Psoas muscle (tissue), 8 donors: ENCODE results near the gene XPO1. TPM values are rescaled to one million over a fixed set of nuclear protein-coding genes. Genes with fewer than 3 reads are reported as not detected.
"Not testable (repeated sequence)": the region's sequence is repeated elsewhere in the genome, so short reads cannot be mapped to it uniquely, and the experiment has no call there.

Experiments
- ATAC-seq, 4 donors: fragments of 200-7000 bp; cut with Tn5 transposase; one replicate each; pipeline ENCODE4 v1.9.1; 2020; ENCODE audit warnings: moderate library complexity in 3 of 4, mild to moderate bottlenecking in 2 of 4
- DNase-seq, 2 donors: peaks; one replicate each; pipeline ENCODE4 v3.0.0-alpha.2; 2020
- H3K27ac ChIP-seq: fragments of 200-600 bp; one replicate; pipeline ENCODE4 v1.8.0; 2022
- H3K27me3 ChIP-seq, 3 donors: fragments of 200-600 bp in 1 of 3; one replicate each; pipeline versions ENCODE4 v1.6.1 to v1.8.0; 2013 to 2022; ENCODE audit warnings: low read length in 2 of 3, mild to moderate bottlenecking in 2 of 3, moderate library complexity in 1 of 3; ENCODE audit not compliant: insufficient read depth in 3 of 3
- H3K36me3 ChIP-seq, 2 donors: fragments of 200-600 bp in 1 of 2; one replicate each; pipeline versions ENCODE4 v1.6.1 to v1.8.0; 2013 to 2022; ENCODE audit warnings: low read depth in 1 of 2, mild to moderate bottlenecking in 1 of 2, moderate library complexity in 1 of 2; ENCODE audit not compliant: insufficient read depth in 1 of 2
- H3K4me1 ChIP-seq: fragments of 200-600 bp; one replicate; pipeline ENCODE4 v1.8.0; 2022
- H3K4me3 ChIP-seq: fragments of 200-600 bp; one replicate; pipeline ENCODE4 v1.8.0; 2022; ENCODE audit warnings: mild to moderate bottlenecking
- H3K9me3 ChIP-seq: fragments of 200-600 bp; one replicate; pipeline ENCODE4 v1.8.0; 2022
- WGBS, 3 donors: extraction: QIAGEN DNeasy Blood & Tissue Kit; methylation state at CpG; one replicate each; pipeline versions ENCODE4 v1.1.6 to v1.1.7; 2013; 5-methylcytosine and 5-hydroxymethylcytosine counted together
- intact Hi-C, 2 donors: fragments of 100-400 bp; cut with DNase I; formaldehyde crosslinking; loops; one replicate each; pipeline versions ENCODE4 v1.11.0 to v1.14.2; 2022
- polyA plus RNA-seq, 3 donors: library from polyadenylated mRNA; stranded (reverse); fragments of 200-250 nt; gene quantifications; one replicate each; pipeline ENCODE4 v1.2.3, GENCODE V29; 2013
- total RNA-seq, 4 donors: library from RNA; stranded (reverse); fragmentation: NEBNext Ultra II Directional in 2 of 4; extraction: Animal tissue kit (Norgen Biotek cat#: 25700) in 2 of 4; gene quantifications; one replicate each; pipeline versions ENCODE4 v1.2.1 to v1.2.4, GENCODE V29; 2021 to 2023
- TF ChIP-seq, protein P1 (sequence below): fragments of 200-600 bp; IDR thresholded peaks from one replicate; pipeline ENCODE4 v1.8.0; 2022; ENCODE audit warnings: antibody characterized with exemption
- donor health status: healthy with polysubstance abuse.
- donor health status: DM: no; HTN: no; CAD: no; lungs with moderate emphysema.
- donor health status: Bipolar disorder and iron deficiency.
- donor health status: healthy.
- donor health status: DM: yes; HTN: yes; CAD: no.
- donor health status: DM: no; HTN: no; CAD: no.
- donor health status: DM: no; HTN: no; CAD: no.
- donor health status: DM: yes; HTN: yes; CAD: no.

The XPO1 gene
- total and polyA plus RNA-seq, 7 donors = 33.5 to 108 (median 58.1) TPM

DNA sequence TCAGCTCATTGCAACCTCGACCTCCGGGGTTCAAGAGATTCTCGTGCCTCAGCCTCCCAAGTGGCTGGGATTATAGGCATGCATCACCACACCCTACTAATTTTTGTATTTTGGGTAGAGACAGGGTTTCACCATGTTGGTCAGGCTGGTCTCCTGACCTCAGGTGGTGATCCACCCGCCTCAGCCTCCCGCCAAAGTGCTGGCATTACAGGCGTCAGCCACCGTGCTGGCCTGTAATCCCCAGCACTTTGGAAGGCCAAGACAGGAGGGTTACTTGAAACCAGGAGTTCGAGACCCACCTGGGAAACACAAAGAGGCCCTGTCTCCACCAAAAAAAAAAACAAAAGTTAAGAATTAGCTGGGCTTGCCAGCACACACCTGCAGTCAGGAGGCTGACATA lies 85.8 kb downstream of the XPO1 start:
- no peak for DNase-seq
- Histone ChIP-seq H3K36me3 (no peaks in the 10 kb centered on the region), H3K9me3 (no peaks in the 10 kb centered on the region), H3K4me1 (peaks cover 26% of the 10 kb centered on the region), H3K27ac (no peak overlapping the region), H3K4me3 (no peak overlapping the region), H3K27me3 (no peaks in the 10 kb centered on the region)
- WGBS, 3 donors = 89 to 91% (median 90%) methylated on average over 8 of the region's 8 CpGs
- intact Hi-C loops = no loop called here
- no peak for ATAC-seq
- TF ChIP-seq, protein P1, sequence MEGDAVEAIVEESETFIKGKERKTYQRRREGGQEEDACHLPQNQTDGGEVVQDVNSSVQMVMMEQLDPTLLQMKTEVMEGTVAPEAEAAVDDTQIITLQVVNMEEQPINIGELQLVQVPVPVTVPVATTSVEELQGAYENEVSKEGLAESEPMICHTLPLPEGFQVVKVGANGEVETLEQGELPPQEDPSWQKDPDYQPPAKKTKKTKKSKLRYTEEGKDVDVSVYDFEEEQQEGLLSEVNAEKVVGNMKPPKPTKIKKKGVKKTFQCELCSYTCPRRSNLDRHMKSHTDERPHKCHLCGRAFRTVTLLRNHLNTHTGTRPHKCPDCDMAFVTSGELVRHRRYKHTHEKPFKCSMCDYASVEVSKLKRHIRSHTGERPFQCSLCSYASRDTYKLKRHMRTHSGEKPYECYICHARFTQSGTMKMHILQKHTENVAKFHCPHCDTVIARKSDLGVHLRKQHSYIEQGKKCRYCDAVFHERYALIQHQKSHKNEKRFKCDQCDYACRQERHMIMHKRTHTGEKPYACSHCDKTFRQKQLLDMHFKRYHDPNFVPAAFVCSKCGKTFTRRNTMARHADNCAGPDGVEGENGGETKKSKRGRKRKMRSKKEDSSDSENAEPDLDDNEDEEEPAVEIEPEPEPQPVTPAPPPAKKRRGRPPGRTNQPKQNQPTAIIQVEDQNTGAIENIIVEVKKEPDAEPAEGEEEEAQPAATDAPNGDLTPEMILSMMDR = no peak

DNA sequence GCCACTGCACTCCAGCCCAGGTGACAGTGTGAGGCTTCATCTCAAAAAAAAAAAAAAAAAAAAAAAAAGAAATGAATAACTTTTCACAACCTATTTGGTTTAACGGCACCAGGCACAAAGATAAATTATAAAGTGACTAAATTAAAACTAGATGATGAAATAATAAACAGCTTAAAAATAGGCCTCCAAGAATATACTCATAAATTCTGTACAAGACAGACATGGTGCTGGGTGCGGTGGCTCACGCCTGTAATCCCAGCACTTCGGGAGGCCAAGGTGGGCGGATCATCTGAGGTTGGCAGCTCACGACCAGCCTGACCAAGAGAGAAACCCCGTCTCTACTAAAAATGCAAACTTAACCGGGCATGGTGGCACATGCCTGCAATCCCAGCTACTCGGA lies 87.0 kb downstream of the XPO1 start:
- TF ChIP-seq, protein P1 = no peak
- H3K36me3 ChIP-seq = no peaks in the 10 kb centered on the region
- H3K27ac ChIP-seq = no peak overlapping the region
- 46 to 58% (median 52%) methylated on average over 9 of the region's 9 CpGs for WGBS, 3 donors
- H3K9me3 ChIP-seq = no peaks in the 10 kb centered on the region
- H3K4me1 ChIP-seq = peaks cover 25% of the 10 kb centered on the region
- ATAC-seq = peak in 2 of 4 donors; percentile 69 to 74
- no peak overlapping the region for H3K4me3 ChIP-seq
- no peaks in the 10 kb centered on the region for H3K27me3 ChIP-seq
- DNase-seq = no peak
- intact Hi-C loops = no loop called here

DNA sequence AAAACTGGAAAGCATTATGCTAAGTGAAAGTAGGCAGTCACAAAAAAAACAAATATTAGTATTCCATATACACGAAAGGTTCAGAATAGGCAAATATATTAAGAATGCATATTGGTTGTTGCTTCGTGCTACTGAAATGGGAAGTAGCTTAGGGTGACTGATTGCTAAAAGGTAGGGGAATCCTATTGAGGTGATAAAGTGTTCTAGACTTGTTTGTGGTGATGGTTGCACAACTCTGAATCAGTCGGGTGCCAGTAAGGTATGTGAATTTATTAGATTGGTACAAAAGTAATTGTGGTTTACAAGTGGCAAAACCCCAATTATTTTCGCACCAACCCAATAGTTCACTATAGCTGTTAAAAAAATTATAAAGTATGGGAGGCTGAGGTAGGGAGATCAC lies 88.0 kb downstream of the XPO1 start:
- Histone ChIP-seq H3K4me3 (no peak overlapping the region), H3K27me3 (no peaks in the 10 kb centered on the region), H3K36me3 (no peaks in the 10 kb centered on the region), H3K27ac (no peak overlapping the region), H3K4me1 (peaks cover 16% of the 10 kb centered on the region), H3K9me3 (no peaks in the 10 kb centered on the region)
- ATAC-seq = no peak
- WGBS, 3 donors = 85 to 88% (median 86%) methylated on average over 4 of the region's 4 CpGs
- intact Hi-C loops = no loop called here
- DNase-seq = no peak
- TF ChIP-seq, protein P1 = no peak

DNA sequence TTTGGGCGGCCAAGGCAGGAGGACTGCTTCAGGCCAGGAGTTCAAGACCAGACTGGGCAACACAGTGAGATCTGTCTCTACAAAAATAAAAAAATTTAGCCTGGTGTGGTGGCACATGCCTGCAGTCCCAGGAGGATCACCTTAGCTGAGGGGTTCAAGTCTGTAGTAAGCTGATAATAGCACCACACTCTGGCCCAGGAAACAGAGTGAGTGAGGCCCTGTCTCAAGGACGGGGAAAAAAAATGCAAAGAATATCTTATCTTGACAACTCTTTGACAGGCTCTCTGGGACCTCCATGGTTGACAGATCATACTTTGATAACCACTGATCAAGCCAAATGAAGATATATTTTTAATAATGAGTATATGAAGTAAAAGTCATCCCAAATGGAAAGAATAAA lies 89.9 kb downstream of the XPO1 start:
- H3K36me3 ChIP-seq = no peaks in the 10 kb centered on the region
- no peak overlapping the region for H3K27ac ChIP-seq
- H3K4me1 ChIP-seq = peaks cover 28% of the 10 kb centered on the region
- 93 to 98% (median 96%) methylated on average over 2 of the region's 2 CpGs for WGBS, 3 donors
- intact Hi-C loops = no loop called here
- no peak overlapping the region for H3K4me3 ChIP-seq
- H3K9me3 ChIP-seq = no peaks in the 10 kb centered on the region
- ATAC-seq (no peak), DNase-seq (no peak)
- H3K27me3 ChIP-seq = no peaks in the 10 kb centered on the region
- TF ChIP-seq, protein P1 = no peak

DNA sequence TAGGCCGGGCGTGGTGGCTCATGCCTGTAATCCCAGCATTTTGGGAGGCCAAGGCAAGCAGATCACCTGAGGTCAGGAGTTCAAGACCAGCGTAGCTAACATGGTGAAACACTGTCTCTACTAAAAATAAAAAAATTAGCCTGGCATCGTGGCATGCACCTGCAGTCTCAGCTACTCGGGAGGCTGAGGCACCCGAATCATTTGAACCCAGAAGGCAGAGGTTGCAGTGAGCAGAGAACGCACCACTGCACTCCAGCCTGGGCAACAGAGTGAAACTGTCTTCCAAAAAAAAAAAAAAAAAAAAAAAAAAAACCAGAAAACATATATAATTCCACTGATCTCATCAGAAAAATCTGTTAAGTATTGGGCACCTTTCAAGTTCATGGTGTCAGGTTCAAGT lies 91.2 kb downstream of the XPO1 start:
- intact Hi-C loops, H3K9me3 ChIP-seq, H3K36me3 ChIP-seq, H3K4me3 ChIP-seq, H3K27ac ChIP-seq, H3K27me3 ChIP-seq, DNase-seq: not testable (repeated sequence)
- peaks cover 37% of the 10 kb centered on the region for H3K4me1 ChIP-seq
- peak in 2 of 4 donors; percentile 28 to 49 for ATAC-seq
- WGBS, 3 donors = 42 to 77% (median 48%) methylated on average over 7 of the region's 7 CpGs
